Loucy (cell line): Measurements from ENCODE around the gene SCN2A.

Experiments
- EZH2phosphoT487 ChIP-seq: fragments of 200-600 bp; IDR thresholded peaks from 2 replicates; pipeline ENCODE4 v1.6.1; 2018; ENCODE audit warnings: antibody characterized with exemption, mild to moderate bottlenecking, moderate library complexity, borderline replicate concordance
- TF ChIP-seq, protein P1 (sequence below): fragments of 200-600 bp; sonication (generic); conservative IDR thresholded peaks from 2 replicates; pipeline ENCODE4 v1.5.1; 2014; ENCODE audit warnings: mild to moderate bottlenecking, antibody characterized with exemption, low read length

DNA sequence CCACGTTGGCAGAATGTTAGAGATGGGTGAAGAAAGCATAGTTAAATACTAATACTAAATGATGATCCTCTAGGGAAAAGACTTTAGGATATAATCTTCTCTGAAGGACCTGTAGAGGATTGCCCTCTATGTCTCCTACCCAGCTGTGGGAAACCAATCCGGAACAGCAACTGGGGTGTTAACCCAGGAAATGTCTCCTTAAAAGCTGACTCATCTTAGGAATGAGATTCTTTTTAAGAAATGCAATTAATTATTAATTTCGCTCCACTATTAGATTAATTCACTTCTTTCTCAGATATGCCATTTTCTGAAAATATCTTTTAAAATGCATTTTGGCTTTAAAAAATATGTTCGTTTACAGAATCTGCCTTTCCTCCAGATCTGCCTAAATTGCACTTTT is 42.8 kb upstream of the SCN2A start:
- TF ChIP-seq, protein P1, sequence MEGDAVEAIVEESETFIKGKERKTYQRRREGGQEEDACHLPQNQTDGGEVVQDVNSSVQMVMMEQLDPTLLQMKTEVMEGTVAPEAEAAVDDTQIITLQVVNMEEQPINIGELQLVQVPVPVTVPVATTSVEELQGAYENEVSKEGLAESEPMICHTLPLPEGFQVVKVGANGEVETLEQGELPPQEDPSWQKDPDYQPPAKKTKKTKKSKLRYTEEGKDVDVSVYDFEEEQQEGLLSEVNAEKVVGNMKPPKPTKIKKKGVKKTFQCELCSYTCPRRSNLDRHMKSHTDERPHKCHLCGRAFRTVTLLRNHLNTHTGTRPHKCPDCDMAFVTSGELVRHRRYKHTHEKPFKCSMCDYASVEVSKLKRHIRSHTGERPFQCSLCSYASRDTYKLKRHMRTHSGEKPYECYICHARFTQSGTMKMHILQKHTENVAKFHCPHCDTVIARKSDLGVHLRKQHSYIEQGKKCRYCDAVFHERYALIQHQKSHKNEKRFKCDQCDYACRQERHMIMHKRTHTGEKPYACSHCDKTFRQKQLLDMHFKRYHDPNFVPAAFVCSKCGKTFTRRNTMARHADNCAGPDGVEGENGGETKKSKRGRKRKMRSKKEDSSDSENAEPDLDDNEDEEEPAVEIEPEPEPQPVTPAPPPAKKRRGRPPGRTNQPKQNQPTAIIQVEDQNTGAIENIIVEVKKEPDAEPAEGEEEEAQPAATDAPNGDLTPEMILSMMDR, result no peak
- no peak for TF ChIP-seq EZH2phosphoT487
